ENCODE measurements around the gene THSD7B.
"Not testable (repeated sequence)": the region's sequence is repeated elsewhere in the genome, so short reads cannot be mapped to it uniquely, and the experiment has no call there.

Gene THSD7B

DNA sequence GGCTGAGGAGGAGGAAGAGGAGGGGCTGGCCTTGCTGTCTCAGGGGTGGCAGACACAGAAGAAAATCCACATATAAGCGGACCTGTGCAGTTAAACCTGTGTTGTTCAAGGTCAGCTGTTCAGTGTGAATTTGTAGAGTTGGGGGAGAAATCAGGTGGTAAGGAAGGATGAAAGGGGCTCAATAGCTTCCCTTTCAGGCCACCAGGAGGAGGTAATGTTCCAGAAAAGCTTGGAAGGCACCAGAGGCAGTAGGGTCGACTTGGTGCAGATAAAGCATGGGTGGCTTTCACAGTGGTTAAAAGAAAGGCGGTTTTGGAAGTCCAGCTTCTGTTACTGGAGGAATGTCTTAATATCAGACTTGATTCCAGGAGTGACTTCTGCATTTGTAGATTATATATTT is 167.4 kb downstream of the THSD7B start:
- no peak for DNase-seq (ENCODE audit: low read depth in 3 of 3)

DNA sequence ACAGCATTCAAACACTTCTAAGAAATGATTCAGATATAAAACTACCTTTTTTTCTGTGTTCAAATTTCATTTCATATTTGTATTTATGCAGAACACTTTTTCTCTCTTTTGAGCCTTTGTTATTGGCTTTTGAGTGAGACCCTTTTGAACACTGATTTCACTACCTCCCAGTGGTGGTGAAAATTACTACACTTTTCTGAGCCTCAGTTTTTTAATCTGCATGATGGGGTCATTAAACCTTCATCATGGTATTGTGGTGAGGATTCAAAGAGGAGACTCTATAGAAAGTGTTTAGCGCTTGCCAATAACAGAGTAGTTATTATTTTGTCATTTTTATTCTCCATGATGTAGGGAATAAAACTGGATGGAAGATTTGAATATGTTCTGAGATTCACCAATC is 169.8 kb downstream of the THSD7B start:
- DNase-seq (ENCODE audit: low read depth in 3 of 3), result no peak

DNA sequence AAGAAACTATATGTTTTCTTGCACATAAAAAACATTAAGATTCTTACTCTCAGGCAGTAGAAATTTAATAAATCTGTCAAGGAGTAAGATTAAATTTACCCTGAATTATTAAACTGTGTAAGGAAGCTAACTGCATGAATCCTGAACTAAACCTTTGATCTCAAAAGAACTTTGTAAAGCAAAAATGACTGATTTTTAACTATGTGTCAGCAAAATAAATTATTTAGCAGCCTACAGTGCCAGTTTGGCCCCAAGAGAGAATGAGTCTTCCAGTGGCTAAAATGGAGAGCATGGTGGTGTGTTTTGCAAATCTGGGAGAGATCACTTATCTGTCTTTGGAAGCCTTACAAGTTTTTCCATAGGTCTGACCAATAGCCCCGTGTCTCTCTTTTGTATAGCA is 190.7 kb downstream of the THSD7B start:
- DNase-seq (ENCODE audit: low read depth in 3 of 3), result no peak

DNA sequence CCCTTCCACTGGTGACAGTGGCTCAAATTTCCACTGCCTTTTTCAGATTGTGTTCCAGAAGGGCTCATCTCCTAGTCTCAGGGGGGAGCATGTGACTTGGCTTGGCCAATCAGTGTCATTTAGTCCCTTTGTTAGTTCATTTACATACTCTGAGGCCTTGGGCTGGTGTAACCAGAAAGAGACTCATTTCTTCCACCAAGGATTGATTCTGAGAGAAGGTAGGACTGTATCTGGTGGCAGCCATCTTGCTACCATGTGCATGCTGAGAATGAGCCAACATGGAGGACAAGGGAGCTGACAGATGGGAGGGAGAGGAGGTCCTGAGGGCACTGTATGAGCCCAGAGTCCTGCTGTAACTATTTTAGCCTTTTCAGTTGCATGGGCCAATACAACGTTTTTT is 191.7 kb downstream of the THSD7B start:
- no peak for DNase-seq (ENCODE audit: low read depth in 3 of 3)

DNA sequence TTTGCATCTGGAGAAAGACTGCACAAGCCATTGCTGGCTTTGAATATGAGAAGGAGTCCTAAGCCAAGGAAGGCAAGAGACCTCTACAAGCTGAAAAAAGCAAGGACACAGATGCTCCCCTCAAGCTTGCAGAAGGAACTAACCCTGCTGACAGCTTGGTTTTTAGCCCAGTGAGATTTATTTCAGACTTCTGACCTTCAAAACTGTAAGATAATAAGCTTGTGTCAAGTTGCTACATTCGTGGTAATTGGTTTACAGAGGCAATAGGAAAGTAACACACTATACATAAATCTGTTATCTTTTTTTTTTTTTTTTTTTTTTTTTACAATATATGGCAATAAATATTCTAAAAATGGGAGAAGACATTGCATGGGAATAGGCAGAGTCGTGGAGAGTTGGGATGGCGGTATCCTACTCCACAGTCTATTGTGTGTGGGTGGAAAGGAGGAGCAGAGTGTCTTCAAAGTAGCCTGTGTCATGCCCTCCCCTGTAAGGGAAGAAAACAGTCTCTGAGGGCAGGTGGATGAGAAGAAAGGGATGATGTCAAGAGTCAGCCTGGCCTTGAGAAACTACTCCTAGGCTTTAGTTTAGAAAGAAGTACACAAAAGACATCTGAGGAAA is 196.9 kb downstream of the THSD7B start:
- no peak for DNase-seq (ENCODE audit: low read depth in 3 of 3)

DNA sequence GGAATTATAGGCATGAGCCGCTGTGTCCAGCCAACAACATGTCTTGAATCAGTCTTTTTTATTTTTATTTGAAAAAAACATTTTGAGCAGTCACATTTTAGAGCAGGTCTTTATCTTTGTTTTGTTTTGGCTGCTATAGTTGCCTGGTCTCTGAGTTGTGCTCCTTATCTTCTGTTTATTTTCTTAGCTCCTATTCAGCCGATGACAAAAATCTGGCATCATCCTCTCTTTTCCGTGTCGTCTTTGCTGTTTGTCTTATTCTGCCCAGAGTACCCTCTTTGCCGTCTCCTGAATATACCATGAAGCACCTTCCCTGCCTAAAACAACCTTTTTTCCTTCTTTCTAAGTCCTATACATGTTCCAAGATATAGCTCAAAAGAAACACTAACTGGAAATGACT is 201.1 kb downstream of the THSD7B start:
- DNase-seq (ENCODE audit: low read depth in 3 of 3), result no peak

DNA sequence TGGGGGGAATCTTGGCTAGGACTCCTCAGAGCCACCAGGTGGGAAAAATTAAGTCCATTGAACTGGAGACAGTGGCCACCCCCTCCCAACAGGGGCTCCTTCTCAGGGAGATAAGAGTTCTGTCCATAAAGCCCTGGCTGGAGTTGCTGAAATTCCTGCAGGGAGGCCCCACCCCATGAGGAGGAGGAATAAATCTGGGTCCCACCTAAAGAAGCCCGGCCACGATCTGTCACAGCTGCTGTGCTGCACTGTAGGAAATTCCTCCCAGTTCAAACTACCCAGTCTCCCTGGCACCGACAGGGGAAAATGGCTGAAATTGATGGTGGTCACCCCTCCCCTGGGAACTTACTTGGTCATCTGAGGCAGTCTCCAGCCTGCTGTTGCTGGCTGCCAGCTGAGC is 215.0 kb downstream of the THSD7B start:
- no peak for DNase-seq (ENCODE audit: low read depth in 3 of 3)

DNA sequence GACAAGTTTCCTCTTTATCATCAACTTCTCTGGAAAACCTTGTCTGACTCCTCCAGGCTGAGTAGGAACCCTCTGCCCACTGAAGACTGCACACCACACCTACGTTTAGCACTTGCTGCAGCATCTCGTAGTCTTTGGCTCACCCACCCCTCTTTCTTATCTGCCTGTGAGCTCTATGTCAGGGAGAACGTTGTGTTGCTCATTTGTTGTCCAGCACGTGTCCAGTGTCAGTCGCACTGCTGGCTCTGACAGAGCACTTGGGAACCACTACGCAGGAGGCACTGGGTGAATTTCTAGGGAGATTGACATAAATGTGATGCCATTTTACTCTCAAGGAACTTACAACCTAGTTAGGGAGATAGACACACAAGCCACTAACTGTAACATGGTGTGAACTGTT is 216.3 kb downstream of the THSD7B start:
- DNase-seq (ENCODE audit: low read depth in 3 of 3), result not testable (repeated sequence)

DNA sequence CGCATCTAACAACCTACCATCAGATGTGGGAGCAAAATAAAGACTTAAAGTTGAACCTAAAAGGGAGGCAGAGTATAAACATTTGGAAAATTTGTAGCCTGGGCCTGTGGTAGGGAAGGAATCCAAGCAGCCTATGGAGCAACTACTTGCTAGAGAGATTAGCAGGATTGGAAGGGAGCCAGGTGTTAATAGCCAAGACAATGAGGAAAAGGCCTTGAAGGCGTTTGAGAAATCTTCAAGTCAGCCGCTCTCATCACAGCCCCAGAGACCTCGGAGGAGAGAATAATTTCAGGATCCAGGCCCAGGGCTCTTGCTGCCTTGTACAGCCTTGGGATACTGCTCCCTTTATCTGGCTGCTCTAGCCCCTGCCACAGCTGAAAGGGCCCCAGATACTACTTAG is 219.7 kb downstream of the THSD7B start:
- no peak for DNase-seq (ENCODE audit: low read depth in 3 of 3)

DNA sequence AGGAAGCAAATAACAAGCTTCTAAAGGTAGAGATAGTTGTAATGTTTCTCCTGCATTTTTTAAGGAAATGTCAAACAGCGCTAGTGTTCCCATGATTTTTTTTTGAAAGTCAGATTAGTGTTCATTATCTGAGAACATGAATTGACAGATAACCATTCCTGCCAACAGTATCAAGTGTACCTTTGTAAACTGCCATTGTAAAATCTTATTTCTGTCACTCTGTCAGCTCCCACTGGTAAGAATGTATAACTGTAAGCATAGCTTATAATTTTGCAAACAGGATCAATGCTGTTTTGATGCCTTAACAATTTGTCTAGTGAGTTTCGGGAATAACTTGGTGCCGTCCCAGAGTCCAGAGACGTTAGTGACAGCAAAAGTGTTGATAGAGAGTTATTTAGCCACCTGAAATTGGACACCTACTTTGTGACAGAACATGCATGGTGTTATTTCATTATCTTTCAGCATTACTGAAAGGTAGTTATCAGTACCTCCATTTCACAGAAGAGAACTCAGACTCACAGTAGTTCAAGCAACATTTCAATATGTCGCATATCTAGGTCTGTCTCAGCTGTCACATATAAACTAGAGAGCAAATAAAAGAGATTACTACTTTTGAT is 221.4 kb downstream of the THSD7B start:
- DNase-seq (ENCODE audit: low read depth in 3 of 3), result no peak

DNA sequence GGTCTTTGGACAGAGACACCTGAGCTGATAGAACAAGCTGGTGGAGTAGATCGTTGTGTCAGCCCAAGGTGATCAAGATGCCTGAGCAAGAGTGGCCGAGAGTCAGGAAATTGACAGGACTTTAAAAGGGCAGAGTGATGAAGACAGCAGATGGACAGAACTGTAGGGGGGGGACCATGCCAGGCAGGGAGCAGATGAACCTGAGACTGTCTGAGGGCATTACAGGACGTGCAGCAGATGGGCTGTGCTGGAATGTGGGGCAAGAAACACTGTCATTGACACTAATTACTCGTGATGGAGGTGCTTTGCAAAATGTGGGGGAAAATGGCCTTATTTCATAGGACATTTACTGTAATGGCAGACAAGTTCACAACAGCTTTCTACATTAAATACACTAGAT is 225.0 kb downstream of the THSD7B start:
- DNase-seq (ENCODE audit: low read depth in 3 of 3), result no peak

DNA sequence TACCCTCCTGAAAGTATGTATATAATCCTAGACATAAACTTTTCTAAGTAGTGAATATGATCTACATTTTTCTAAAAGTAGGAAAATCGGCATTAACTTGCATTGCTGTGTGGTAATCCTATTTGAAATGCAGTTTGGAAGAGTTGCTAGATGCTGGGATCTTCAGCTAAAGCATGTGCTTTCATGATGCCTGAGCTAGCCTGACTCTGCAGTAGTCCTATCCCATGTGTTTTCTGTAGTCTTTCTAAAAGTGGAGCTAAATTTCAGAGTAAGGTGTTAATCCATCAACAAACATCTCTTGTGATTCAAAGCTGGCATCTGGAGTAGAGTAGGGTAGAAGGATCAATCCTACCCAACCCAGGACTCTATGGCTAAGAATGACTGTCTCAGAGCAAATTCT is 229.4 kb downstream of the THSD7B start:
- DNase-seq (ENCODE audit: low read depth in 3 of 3), result no peak

DNA sequence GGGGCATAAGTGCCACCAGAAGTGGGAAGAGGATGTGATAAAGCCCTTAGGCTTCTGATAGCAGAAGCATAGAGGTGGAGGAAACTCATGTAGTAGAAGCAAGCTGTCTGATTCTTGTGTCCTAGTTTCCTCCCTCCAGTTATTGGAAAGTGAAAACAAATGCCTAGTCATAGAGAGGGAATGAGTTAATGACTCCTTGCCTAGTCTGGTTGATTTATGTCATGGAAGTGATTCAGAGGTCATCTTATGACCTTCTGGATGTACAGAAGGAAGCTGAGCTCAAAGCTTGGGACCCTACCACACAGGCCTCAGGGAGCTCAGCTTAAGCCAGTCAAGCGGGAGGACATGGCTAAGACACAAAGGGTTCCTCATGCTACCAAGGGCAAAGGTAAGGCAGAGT is 232.2 kb downstream of the THSD7B start:
- no peak for DNase-seq (ENCODE audit: low read depth in 3 of 3)

DNA sequence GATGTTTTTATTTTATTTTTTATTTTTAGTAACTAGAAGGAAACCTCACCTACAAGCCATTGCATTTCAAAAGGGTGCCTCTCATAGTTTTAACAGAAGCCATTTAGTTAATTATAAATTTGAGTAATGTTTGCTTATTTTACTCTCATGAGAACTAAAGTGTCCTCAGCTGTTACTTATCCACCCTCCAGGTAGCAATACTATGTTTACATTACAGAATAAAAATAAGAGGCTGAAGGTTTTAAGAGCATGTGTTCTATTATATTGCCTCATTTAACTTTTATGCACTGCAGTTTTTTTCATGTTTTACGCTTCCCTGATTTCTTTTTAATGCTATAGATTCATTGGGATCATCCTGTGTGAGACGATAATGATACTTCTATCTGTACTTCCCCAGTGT is 235.5 kb downstream of the THSD7B start:
- no peak for DNase-seq (ENCODE audit: low read depth in 3 of 3)

DNA sequence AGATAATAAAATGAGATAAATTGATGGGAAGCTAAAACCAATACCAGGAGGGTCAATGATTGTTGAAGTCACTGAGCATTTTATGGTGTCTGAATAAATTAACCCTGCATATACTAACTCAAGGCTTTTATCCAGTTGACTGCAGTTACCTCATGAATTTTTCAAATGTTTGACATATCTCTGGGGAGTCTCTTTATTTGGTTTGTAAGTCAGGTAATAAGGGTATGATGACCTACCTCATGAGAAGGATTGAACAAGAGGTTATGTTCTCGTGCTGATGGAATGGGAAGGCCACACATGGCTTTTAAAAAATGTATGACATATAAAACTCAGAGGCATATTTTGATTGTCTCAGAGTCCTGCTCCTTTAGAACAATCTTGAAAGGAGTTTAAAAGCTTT is 237.6 kb downstream of the THSD7B start:
- no peak for DNase-seq (ENCODE audit: low read depth in 3 of 3)

DNA sequence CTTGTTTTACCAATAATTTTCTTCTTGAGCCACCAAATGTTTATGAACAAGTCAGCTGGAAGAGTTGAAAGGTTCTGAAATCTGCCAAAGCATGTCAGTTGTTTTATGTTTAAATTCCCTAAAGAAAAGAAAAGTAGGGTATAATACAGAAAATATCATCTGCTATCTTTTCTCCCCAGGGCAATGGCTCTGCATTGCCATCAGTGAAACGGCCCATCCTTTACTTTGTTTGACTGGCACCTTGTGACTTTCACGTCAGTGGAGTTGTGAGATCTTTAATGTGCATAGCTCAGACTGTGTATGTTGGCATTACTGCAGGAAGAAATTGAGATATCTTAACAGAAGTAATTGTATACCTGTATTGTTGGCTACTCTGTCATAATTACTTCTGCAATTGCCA is 239.9 kb downstream of the THSD7B start:
- no peak for DNase-seq (ENCODE audit: low read depth in 3 of 3)

DNA sequence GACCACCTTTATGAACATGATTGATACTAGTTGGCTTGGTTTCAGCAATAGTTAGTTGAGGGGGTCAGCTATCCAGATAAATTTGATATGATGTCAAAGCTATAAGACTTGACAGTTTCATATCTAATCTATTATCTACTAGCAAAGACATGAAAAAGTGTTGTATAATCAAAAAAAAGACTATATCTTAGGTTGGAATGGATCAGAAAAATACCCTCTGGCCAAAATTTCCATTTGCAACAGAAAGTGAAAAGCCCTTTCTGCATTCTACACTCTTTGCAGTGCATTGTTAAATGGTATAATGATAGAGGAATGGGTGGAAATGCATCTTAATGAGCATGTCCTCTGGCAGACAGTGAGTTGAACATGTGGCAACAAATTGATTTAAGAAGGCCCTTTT is 242.6 kb downstream of the THSD7B start:
- DNase-seq (ENCODE audit: low read depth in 3 of 3), result no peak

DNA sequence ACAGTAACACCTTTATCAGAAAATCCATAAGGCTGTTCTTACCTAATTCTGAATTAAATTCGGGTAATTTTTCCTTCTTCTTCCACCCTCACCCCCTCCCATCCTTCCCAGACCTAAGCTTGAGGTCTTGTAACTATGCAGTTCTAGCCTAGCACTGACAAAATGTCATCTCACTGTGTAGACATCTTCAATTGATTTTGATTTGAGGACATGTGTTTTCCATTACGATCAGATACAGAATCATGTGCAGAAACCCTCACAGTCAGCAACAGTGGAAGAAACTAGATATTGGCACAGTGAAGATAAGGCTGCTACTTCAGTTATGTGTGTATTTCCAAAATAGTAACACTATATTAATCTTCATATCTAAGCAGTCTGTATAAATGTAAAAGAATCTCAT is 244.6 kb downstream of the THSD7B start:
- DNase-seq (ENCODE audit: low read depth in 3 of 3), result no peak

DNA sequence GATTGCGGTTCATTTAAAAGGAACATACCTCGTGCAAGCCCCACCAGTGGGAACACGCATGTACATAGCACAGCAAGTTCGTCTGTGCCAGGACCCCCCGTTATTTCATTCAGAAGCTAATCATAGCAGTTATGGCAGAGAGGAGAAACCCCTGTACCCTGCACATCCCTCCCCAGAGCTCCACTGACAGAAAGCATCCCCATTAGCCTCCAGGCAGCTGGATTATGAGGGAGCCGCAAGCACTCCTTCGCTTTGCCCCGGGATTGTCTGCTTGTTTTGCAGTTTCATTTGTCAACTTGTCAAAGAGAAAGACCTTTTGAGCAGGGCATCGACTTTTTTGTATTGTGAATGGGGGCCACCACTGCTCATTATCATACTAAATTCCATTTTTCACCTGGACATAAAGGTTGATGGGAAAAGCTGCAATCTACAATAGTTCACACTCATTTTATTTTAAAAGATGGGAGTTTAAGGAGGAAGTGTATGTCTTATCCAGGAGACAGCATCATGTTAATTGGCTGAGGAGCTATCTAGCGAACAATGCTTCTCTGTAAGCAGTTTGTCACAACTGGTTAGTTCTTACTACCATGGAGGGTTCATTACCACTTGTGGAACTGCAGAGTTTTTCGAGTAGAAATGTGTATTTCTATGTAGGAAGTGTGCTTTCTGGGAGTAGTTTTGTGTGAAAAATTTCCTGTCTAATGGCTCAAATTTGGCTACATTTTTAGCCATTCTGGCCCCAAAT is 255.3 kb downstream of the THSD7B start:
- no peak for DNase-seq (ENCODE audit: low read depth in 3 of 3)

DNA sequence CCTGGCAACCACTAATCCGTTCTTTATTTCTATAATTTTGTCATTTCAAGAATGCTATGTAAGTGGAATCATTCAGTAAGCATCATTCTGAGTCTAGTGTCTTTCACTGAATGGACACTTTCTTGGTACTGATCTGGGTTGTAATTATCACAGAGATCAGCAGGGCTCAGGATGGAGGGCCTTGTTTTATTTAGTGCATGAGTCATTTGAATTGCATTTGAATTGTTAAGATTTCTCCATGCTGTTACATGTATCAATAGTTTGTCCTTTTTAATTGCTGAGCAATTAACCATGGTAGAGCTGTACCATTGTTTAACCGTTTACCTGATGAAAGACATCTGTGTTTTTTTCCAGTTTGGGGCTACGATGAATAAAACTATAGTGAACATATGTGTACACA is 256.4 kb downstream of the THSD7B start:
- no peak for DNase-seq (ENCODE audit: low read depth in 3 of 3)

DNA sequence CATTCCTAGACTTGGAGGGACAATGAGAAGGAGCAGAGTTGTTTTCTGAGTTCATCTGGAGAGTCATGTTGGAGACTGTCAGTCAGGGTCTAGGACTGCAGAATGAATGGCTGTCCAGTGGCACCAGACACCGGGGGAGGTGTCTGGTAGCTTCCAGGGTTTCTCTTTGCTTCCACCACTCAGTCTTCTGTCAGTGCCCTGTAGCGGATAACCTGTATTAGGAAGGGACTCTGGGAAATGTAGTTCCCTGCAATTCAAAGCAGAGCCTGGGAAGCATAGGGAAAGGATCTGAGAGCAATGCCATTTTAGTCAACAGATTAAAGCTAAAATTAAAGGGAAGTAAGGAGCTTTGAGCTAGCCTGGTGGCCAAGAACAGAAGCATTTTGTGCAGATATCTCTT is 257.9 kb downstream of the THSD7B start:
- no peak for DNase-seq (ENCODE audit: low read depth in 3 of 3)

DNA sequence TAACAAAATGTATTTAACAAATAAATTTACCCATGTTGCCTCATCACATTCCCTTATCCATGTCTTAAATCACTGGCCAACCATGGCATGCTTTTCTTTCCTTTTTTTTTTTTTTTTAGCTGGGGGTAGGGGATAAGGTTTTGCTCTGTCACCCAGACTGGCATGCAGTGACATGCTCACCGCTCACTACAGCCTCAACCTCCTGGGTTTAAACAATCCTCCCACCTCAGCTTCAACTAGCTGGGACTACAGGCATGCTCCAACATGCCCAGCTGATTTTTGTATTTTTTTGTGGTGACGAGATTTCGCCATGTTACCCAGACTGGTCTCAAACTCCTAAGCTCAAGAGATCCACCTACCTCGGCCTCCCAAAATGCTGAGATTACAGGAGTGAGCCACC is 266.4 kb downstream of the THSD7B start:
- DNase-seq (ENCODE audit: low read depth in 3 of 3), result no peak

DNA sequence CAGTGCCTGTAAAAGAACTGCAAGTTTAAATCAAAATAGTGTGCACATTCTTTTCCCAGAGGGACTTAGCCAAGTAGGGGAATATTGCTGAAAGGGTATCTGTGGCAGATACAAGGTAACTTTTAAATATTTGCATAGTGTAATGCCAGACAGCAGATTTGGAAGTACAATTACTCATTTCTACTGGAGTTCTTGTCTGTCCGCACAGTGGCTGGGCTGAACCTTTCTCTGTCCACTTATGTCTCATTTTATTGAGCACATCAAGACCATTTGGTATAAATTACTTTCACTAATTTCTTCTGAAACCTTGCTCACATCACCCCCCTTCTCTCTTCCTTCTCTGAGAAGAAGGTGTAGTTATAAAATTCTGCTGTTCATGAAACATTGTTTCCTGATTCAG is 271.3 kb downstream of the THSD7B start:
- DNase-seq (ENCODE audit: low read depth in 3 of 3), result no peak

Data from stimulated activated CD4-positive, alpha-beta T cell treated with anti-CD3 and anti-CD28 coated beads, TNF-alpha, amount 100 ng/mL, for 4 hours (primary cell).